ENCODE measurements around the gene BPIFB2. TPM values are rescaled to one million over a fixed set of nuclear protein-coding genes. Genes with fewer than 3 reads are reported as not detected.

The BPIFB2 gene, protein sequence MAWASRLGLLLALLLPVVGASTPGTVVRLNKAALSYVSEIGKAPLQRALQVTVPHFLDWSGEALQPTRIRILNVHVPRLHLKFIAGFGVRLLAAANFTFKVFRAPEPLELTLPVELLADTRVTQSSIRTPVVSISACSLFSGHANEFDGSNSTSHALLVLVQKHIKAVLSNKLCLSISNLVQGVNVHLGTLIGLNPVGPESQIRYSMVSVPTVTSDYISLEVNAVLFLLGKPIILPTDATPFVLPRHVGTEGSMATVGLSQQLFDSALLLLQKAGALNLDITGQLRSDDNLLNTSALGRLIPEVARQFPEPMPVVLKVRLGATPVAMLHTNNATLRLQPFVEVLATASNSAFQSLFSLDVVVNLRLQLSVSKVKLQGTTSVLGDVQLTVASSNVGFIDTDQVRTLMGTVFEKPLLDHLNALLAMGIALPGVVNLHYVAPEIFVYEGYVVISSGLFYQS
- total RNA-seq, result not detected in 2 replicates
- long read RNA-seq, result 0 reads

DNA sequence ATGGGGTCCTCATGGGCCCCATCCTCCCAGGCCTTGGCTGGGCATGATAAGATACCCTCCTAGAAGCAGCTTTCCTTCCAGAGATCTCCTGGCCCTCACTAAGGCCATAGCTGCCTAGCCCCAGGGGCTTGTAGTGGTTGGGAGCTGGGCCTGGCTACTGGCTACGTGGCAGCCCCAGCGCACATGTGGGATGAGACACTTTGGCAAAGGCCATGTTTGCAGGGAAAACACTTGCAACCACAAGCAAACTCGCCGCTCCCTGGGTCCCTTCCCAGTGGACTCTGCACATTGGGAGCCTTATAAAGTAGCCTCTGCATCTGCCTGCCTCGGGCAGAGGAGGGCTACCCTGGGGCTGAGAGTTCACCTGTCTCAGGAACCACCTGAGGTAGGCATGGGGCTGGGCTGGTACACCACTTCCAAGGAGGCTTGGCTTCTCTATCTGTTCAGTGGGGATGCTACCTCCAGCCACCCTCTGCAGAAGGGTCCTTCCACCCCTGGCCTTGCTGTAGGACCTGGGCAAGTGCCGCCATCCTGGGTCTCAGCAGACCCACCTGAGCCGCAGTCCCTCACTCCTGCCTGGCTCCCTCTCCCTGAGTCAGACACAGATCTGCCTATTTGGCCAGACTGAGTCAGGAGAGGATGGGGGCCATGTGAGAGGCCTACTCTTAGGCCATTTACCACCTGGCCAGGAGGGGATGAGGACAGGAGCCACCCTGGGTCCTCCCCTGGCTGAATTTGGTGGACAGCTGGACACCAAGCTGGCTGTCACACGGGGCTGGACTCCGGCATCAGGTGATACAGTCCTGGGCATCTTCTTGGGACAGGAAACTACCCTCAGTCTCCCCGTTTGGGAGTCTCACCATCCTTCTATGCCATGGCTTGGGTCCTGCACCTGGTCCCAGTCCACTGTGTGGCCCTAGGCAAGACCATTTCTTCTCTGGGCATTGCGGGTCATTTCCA lies at the start of gene BPIFB2:
TSS of gene BPIFB2 (plus strand) at position 329 of the 960 bp plus-strand sequence. CDS start 871 bp downstream, outside the sequence.
- H3K36me3 Mint-ChIP-seq (ENCODE audit: low read depth), result no peaks in the 10 kb centered on the region
- H3K4me1 Mint-ChIP-seq, result peaks cover 24% of the 10 kb centered on the region
- H3K4me3 Mint-ChIP-seq, result no peak within 1 kb of the TSS
- peak within 1 kb of the TSS; percentile 59 for H3K27ac Mint-ChIP-seq (ENCODE audit: unreplicated experiment)
- TF ChIP-seq, protein P1, sequence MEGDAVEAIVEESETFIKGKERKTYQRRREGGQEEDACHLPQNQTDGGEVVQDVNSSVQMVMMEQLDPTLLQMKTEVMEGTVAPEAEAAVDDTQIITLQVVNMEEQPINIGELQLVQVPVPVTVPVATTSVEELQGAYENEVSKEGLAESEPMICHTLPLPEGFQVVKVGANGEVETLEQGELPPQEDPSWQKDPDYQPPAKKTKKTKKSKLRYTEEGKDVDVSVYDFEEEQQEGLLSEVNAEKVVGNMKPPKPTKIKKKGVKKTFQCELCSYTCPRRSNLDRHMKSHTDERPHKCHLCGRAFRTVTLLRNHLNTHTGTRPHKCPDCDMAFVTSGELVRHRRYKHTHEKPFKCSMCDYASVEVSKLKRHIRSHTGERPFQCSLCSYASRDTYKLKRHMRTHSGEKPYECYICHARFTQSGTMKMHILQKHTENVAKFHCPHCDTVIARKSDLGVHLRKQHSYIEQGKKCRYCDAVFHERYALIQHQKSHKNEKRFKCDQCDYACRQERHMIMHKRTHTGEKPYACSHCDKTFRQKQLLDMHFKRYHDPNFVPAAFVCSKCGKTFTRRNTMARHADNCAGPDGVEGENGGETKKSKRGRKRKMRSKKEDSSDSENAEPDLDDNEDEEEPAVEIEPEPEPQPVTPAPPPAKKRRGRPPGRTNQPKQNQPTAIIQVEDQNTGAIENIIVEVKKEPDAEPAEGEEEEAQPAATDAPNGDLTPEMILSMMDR (conservative IDR thresholded peaks at IDR 0.05), result no peak
- peaks cover 3% of the 10 kb centered on the region for H3K9me3 Mint-ChIP-seq
- H3K27me3 Mint-ChIP-seq (ENCODE audit: low read depth), result no peaks in the 10 kb centered on the region
- no peak for DNase-seq (ENCODE audit: low read depth, low spot score)

- no peaks in the 10 kb centered on the region for H3K27me3 Mint-ChIP-seq (ENCODE audit: low read depth)
These were observed 48.9 kb upstream of the BPIFB2 start for GRCh38 chr20:32958574-32958973.

DNA sequence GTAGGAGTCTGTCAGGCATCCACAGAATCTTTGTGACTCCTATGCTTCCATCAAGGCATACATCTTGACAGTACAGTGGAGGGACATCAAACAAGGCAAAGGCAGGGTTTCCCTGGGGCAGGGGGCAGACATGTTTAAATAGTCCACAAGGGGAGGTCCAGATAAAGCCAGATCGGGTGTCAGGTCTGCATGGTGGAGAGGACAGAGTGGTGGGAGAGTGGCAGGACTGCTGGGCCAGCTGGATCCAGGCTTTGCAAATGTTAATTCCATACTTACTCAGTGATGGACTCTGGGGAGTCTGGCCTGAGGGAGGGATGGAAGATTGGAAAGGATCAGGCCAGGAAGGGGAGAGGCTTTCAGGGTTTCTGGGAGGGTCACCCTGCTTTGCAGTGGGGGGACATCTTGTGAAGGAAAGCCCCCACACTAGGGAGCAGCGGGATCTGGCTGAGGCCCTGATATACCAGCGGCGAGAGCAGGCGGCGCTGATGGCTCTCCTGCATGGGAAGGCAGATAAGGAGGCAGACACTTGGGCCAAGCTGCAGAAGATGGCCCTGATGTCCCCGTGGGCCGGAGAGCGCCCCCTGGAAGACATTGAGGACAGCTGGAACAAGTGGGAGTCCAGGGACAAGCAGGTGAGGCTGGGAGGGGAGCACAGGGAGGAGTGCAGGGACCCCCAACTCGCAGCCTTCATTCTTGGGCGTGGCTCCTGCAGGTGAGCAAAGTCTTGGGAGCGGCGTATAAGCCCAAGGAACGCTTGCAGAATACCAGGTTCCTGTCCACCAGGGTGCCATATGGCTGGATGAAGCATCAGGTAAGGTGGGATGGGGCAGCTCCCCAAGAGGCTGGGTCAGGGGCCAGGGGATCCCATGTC lies 47.9 kb upstream of the BPIFB2 start:
- no peak for DNase-seq (ENCODE audit: low read depth, low spot score)
- TF ChIP-seq, protein P1 (conservative IDR thresholded peaks at IDR 0.05), result no peak
- Mint-ChIP-seq H3K4me3 (no peak overlapping the region), H3K9me3 (peaks cover 15% of the 10 kb centered on the region), H3K27ac (ENCODE audit: unreplicated experiment) (no peak overlapping the region), H3K4me1 (peaks cover 8% of the 10 kb centered on the region), H3K27me3 (ENCODE audit: low read depth) (no peaks in the 10 kb centered on the region), H3K36me3 (ENCODE audit: low read depth) (peaks cover 11% of the 10 kb centered on the region)

More at GRCh38 chr20:32958574-32958973, 48.9 kb upstream of the BPIFB2 start:
- peaks cover 8% of the 10 kb centered on the region for H3K4me1 Mint-ChIP-seq
- TF ChIP-seq, protein P1 (conservative IDR thresholded peaks at IDR 0.05), result no peak
- no peak overlapping the region for H3K4me3 Mint-ChIP-seq
- no peak for DNase-seq (ENCODE audit: low read depth, low spot score)
- no peak overlapping the region for H3K27ac Mint-ChIP-seq (ENCODE audit: unreplicated experiment)
- H3K36me3 Mint-ChIP-seq (ENCODE audit: low read depth), result peaks cover 11% of the 10 kb centered on the region
- H3K9me3 Mint-ChIP-seq, result peaks cover 19% of the 10 kb centered on the region

DNA sequence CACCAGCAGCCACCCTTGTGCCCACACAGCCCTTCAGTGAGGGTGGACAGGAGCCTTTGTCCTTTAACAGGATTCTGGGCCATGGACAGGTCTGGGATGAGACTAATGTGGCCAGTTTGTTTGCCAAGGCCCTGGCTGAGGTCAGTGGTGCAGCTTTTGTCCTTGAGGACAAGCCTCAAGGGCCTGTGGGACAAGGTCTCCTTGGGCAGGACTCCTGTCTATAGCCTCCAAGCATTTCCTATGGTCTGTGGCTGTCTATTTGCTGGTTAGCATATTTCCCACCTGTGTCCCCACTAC lies 47.3 kb upstream of the BPIFB2 start:
- TF ChIP-seq, protein P1 (conservative IDR thresholded peaks at IDR 0.05), result no peak
- DNase-seq (ENCODE audit: low read depth, low spot score), result no peak
- Mint-ChIP-seq H3K27me3 (ENCODE audit: low read depth) (no peaks in the 10 kb centered on the region), H3K9me3 (peaks cover 14% of the 10 kb centered on the region), H3K4me3 (no peak overlapping the region), H3K27ac (ENCODE audit: unreplicated experiment) (no peak overlapping the region), H3K36me3 (ENCODE audit: low read depth) (peaks cover 11% of the 10 kb centered on the region), H3K4me1 (peaks cover 8% of the 10 kb centered on the region)

Measured in neural crest cell (in vitro differentiated cells).